Measurements from ENCODE around the gene STOM. TPM values are rescaled to one million over a fixed set of nuclear protein-coding genes. Genes with fewer than 3 reads are reported as not detected.

Gene STOM
- polyA plus RNA-seq, 1 of the 3 experiments (the other 2 are of a cell fraction) = 40.5 TPM

DNA sequence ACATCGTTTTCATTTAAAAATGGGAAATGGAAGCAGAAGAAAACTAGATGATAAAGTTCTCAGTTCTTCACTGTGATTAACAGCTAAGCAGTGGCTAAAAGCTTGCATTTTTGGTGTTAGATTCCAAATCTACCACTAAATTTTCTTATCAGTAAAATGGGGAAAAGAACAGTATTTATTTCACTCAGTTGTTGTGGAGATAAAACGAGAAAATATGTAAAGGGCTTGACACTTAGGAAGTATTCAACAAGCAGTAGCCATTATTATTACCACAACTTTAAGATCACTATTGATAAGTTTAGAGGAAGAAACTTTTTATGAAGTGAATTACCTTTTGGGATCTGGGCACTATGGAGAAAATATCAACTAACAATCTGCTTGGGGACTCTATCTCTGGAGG, 4.5 kb downstream of the STOM start (continued):
- TF ChIP-seq, protein P1, sequence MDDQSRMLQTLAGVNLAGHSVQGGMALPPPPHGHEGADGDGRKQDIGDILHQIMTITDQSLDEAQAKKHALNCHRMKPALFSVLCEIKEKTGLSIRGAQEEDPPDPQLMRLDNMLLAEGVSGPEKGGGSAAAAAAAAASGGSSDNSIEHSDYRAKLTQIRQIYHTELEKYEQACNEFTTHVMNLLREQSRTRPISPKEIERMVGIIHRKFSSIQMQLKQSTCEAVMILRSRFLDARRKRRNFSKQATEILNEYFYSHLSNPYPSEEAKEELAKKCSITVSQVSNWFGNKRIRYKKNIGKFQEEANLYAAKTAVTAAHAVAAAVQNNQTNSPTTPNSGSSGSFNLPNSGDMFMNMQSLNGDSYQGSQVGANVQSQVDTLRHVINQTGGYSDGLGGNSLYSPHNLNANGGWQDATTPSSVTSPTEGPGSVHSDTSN (IDR thresholded peaks at IDR 0.05) = no peak
- TF ChIP-seq SIN3A (IDR thresholded peaks at IDR 0.05; ENCODE audit: borderline replicate concordance, low read depth, low read length) (no peak), NFIC (IDR thresholded peaks at IDR 0.05; ENCODE audit: borderline replicate concordance) (no peak), TAF1 (IDR thresholded peaks at IDR 0.05; ENCODE audit: borderline replicate concordance, low read depth, low read length) (no peak), RFX5 (IDR thresholded peaks at IDR 0.05; ENCODE audit: low read length) (no peak), NRF1 (IDR thresholded peaks at IDR 0.05; ENCODE audit: low read depth, low read length) (no peak), TCF12 (IDR thresholded peaks at IDR 0.05) (no peak), RAD21 (IDR thresholded peaks at IDR 0.05; ENCODE audit: low read length) (no peak), EP300 (IDR thresholded peaks at IDR 0.05; ENCODE audit: borderline replicate concordance in 1 of 2, low read depth in 1 of 2, low read length in 1 of 2) (no peak)
- TF ChIP-seq, protein P2, sequence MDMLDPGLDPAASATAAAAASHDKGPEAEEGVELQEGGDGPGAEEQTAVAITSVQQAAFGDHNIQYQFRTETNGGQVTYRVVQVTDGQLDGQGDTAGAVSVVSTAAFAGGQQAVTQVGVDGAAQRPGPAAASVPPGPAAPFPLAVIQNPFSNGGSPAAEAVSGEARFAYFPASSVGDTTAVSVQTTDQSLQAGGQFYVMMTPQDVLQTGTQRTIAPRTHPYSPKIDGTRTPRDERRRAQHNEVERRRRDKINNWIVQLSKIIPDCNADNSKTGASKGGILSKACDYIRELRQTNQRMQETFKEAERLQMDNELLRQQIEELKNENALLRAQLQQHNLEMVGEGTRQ (IDR thresholded peaks at IDR 0.05; ENCODE audit: borderline replicate concordance, low read depth, low read length) = no peak

DNA sequence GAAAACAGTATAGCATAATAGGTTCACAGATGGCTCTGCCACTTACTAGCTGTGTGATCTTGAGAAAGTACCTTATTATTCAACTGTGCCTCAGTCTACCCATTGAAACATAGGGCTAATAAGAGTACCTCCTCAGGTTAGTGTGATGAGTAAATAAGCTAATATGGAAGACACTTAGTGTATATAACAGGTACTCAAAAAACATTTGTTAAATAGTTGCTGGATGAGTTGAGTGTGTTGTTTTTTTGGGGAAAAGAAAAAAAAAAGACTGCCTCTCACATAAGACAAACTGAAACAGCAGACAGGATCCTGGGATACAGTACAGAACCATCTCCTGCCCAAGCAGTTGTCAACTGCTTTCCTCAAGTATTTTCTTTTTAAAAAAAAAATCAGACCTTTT, 5.2 kb downstream of the STOM start:
- H3K27ac ChIP-seq (ENCODE audit: low read depth in 2 of 2, low read length in 1 of 2) = peak overlapping the region; percentile 82 to 92
- no peaks in the 10 kb centered on the region for H3K27me3 ChIP-seq (ENCODE audit: insufficient read depth)
- H3F3A ChIP-seq (replicated peaks; ENCODE audit: insufficient read depth) = peaks cover 49% of the 10 kb centered on the region
- no peaks in the 10 kb centered on the region for H3K9me3 ChIP-seq
- POLR2A ChIA-PET = no interaction called here
- peak overlapping the region; percentile 63 for H3K9ac ChIP-seq
- CTCF ChIA-PET = interaction anchor here (0.9 to 6.0 kb wide), 6 partner anchors 9 to 86 kb away, joined by 3 to 29 read pairs (median 5); no protein-coding TSS in a partner anchor
- H3K4me2 ChIP-seq = peak overlapping the region; percentile 77
- no peaks in the 10 kb centered on the region for H3K9me2 ChIP-seq
- peaks cover 74% of the 10 kb centered on the region for H3K79me2 ChIP-seq (ENCODE audit: insufficient read depth)
- peaks cover 29 to 76% of the 10 kb centered on the region in 2 experiments for H3K4me1 ChIP-seq (ENCODE audit: control insufficient read depth in 1 of 2, insufficient read depth in 2 of 2, low read depth in 1 of 2, low read length in 1 of 2)
- H3K4me3 ChIP-seq (ENCODE audit: low read depth in 2 of 2, low read length in 1 of 2) = no peak overlapping the region
- no peaks in the 10 kb centered on the region for H4K20me1 ChIP-seq (ENCODE audit: insufficient read depth)
- H3K36me3 ChIP-seq (replicated peaks in 1 of 2; ENCODE audit: control insufficient read depth in 1 of 2, insufficient read depth in 2 of 2, low read length in 1 of 2) = no peaks in the 10 kb centered on the region
- no peak overlapping the region; the same call in 1 of the 2 replicates for H2AFZ ChIP-seq (ENCODE audit: low read depth)
- no peak for DNase-seq
- TF ChIP-seq, protein P3, sequence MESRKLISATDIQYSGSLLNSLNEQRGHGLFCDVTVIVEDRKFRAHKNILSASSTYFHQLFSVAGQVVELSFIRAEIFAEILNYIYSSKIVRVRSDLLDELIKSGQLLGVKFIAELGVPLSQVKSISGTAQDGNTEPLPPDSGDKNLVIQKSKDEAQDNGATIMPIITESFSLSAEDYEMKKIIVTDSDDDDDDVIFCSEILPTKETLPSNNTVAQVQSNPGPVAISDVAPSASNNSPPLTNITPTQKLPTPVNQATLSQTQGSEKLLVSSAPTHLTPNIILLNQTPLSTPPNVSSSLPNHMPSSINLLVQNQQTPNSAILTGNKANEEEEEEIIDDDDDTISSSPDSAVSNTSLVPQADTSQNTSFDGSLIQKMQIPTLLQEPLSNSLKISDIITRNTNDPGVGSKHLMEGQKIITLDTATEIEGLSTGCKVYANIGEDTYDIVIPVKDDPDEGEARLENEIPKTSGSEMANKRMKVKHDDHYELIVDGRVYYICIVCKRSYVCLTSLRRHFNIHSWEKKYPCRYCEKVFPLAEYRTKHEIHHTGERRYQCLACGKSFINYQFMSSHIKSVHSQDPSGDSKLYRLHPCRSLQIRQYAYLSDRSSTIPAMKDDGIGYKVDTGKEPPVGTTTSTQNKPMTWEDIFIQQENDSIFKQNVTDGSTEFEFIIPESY (IDR thresholded peaks at IDR 0.05; ENCODE audit: borderline replicate concordance, low read depth) = no peak
- TF ChIP-seq, protein P2 (IDR thresholded peaks at IDR 0.05; ENCODE audit: borderline replicate concordance, low read depth, low read length) = no peak
- TF ChIP-seq, protein P4, sequence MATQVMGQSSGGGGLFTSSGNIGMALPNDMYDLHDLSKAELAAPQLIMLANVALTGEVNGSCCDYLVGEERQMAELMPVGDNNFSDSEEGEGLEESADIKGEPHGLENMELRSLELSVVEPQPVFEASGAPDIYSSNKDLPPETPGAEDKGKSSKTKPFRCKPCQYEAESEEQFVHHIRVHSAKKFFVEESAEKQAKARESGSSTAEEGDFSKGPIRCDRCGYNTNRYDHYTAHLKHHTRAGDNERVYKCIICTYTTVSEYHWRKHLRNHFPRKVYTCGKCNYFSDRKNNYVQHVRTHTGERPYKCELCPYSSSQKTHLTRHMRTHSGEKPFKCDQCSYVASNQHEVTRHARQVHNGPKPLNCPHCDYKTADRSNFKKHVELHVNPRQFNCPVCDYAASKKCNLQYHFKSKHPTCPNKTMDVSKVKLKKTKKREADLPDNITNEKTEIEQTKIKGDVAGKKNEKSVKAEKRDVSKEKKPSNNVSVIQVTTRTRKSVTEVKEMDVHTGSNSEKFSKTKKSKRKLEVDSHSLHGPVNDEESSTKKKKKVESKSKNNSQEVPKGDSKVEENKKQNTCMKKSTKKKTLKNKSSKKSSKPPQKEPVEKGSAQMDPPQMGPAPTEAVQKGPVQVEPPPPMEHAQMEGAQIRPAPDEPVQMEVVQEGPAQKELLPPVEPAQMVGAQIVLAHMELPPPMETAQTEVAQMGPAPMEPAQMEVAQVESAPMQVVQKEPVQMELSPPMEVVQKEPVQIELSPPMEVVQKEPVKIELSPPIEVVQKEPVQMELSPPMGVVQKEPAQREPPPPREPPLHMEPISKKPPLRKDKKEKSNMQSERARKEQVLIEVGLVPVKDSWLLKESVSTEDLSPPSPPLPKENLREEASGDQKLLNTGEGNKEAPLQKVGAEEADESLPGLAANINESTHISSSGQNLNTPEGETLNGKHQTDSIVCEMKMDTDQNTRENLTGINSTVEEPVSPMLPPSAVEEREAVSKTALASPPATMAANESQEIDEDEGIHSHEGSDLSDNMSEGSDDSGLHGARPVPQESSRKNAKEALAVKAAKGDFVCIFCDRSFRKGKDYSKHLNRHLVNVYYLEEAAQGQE (IDR thresholded peaks at IDR 0.05; ENCODE audit: low read depth, low read length) = no peak
- TF ChIP-seq, protein P5, sequence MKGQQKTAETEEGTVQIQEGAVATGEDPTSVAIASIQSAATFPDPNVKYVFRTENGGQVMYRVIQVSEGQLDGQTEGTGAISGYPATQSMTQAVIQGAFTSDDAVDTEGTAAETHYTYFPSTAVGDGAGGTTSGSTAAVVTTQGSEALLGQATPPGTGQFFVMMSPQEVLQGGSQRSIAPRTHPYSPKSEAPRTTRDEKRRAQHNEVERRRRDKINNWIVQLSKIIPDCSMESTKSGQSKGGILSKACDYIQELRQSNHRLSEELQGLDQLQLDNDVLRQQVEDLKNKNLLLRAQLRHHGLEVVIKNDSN (IDR thresholded peaks at IDR 0.05; ENCODE audit: borderline replicate concordance, low read depth) = no peak
- TF ChIP-seq TEAD4 (IDR thresholded peaks at IDR 0.05; ENCODE audit: borderline replicate concordance, insufficient read depth) (no peak), NRF1 (IDR thresholded peaks at IDR 0.05; ENCODE audit: low read depth, low read length) (no peak), SMC3 (IDR thresholded peaks at IDR 0.05; ENCODE audit: low read depth, low read length) (no peak), TCF12 (IDR thresholded peaks at IDR 0.05) (no peak), TAF1 (IDR thresholded peaks at IDR 0.05; ENCODE audit: borderline replicate concordance, low read depth, low read length) (no peak), GATA2 (CRISPR knock-in tag; IDR thresholded peaks at IDR 0.05) (no peak), JUND (IDR thresholded peaks at IDR 0.05) (no peak), RAD21 (IDR thresholded peaks at IDR 0.05; ENCODE audit: low read length) (no peak)
- TF ChIP-seq, protein P6, sequence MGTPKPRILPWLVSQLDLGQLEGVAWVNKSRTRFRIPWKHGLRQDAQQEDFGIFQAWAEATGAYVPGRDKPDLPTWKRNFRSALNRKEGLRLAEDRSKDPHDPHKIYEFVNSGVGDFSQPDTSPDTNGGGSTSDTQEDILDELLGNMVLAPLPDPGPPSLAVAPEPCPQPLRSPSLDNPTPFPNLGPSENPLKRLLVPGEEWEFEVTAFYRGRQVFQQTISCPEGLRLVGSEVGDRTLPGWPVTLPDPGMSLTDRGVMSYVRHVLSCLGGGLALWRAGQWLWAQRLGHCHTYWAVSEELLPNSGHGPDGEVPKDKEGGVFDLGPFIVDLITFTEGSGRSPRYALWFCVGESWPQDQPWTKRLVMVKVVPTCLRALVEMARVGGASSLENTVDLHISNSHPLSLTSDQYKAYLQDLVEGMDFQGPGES (IDR thresholded peaks at IDR 0.05; ENCODE audit: low read depth, low read length) = no peak
- TF ChIP-seq, protein P1 (IDR thresholded peaks at IDR 0.05) = no peak
